Measurements from ENCODE around the gene KCNIP2.

The KCNIP2 gene

DNA sequence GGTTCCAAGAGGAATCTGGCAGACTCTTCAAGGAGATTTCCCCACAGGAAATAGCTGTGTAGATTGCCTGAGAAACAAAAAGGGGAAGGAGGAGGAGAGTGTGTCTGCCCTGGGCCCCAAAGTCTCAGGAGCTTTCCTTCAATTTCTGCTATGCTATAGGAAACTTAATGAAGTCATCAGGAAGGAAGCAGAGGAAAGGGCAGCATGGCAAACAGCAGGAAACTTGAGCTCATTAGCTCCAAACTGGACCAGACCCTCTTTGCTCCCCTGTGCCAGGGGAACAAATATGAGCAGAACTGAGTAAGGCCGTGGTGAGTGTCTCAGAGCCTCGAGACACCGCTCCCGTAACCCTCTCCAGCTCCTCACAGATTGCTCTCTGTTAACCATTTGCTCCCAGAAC lies 4.8 kb upstream of the KCNIP2 start:
- Histone ChIP-seq H3K27ac (no peak overlapping the region), H3K4me3 (ENCODE audit: low read depth, low read length) (no peak overlapping the region), H3K36me3 (replicated peaks) (no peaks in the 10 kb centered on the region), H3K27me3 (replicated peaks) (no peaks in the 10 kb centered on the region)
- no peak for DNase-seq
- TF ChIP-seq, protein P1, sequence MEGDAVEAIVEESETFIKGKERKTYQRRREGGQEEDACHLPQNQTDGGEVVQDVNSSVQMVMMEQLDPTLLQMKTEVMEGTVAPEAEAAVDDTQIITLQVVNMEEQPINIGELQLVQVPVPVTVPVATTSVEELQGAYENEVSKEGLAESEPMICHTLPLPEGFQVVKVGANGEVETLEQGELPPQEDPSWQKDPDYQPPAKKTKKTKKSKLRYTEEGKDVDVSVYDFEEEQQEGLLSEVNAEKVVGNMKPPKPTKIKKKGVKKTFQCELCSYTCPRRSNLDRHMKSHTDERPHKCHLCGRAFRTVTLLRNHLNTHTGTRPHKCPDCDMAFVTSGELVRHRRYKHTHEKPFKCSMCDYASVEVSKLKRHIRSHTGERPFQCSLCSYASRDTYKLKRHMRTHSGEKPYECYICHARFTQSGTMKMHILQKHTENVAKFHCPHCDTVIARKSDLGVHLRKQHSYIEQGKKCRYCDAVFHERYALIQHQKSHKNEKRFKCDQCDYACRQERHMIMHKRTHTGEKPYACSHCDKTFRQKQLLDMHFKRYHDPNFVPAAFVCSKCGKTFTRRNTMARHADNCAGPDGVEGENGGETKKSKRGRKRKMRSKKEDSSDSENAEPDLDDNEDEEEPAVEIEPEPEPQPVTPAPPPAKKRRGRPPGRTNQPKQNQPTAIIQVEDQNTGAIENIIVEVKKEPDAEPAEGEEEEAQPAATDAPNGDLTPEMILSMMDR (IDR thresholded peaks at IDR 0.05; ENCODE audit: low read depth, low read length, missing control alignments), result no peak
- in situ Hi-C loops (cut with HindIII; ENCODE audit: low pct_ligation_motif_present, low sequenced_read_pairs), result no loop called here

DNA sequence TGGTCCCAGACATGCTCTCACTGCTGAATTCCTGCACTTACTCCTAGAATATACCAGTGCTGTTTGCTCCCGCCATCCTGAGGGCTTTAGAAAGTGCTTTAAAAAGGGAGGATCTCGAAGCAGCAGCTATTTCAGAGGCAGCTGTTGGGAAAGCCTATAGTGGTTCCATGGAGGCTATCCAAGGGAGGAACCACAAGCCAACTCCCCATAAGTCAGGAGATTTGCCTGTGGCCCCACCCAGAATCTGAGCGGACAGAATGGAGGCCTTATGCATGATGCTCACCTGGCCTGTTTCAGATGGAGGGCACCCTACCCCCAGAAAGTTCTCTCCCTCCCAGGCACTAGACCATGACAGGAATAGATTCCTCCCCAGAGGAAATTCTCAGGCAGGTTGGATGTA lies 2.3 kb upstream of the KCNIP2 start:
- TF ChIP-seq, protein P1 (IDR thresholded peaks at IDR 0.05; ENCODE audit: low read depth, low read length, missing control alignments), result no peak
- no peak for DNase-seq
- in situ Hi-C loops (cut with HindIII; ENCODE audit: low pct_ligation_motif_present, low sequenced_read_pairs), result no loop called here
- Histone ChIP-seq H3K27ac (no peak overlapping the region), H3K36me3 (replicated peaks) (no peaks in the 10 kb centered on the region), H3K4me3 (ENCODE audit: low read depth, low read length) (no peak overlapping the region), H3K27me3 (replicated peaks) (no peaks in the 10 kb centered on the region)

DNA sequence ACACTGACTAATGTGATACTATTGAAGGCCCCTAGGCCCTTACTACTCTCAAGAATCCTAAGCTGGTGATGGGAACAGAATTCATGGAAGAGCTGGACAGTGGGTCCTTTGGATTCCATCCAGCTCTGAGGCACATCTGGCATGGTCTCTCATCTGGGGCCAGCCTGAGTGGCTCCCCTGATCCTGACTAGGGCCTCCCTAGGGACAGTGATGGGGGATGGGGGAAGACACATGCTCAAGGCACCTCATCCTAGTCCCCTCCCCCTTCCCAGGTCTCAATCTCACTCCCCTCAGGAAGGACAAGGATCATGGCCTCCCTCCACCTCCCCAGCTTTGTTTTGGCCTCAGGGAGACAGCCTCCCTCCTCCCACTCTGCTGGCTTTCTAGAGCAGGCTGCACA lies 1.8 kb downstream of the KCNIP2 start:
- TF ChIP-seq, protein P1 (IDR thresholded peaks at IDR 0.05; ENCODE audit: low read depth, low read length, missing control alignments), result no peak
- Histone ChIP-seq H3K36me3 (replicated peaks) (no peaks in the 10 kb centered on the region), H3K4me3 (ENCODE audit: low read depth, low read length) (no peak overlapping the region), H3K27ac (no peak overlapping the region), H3K27me3 (replicated peaks) (no peaks in the 10 kb centered on the region)
- in situ Hi-C loops (cut with HindIII; ENCODE audit: low pct_ligation_motif_present, low sequenced_read_pairs), result no loop called here
- DNase-seq, result no peak

DNA sequence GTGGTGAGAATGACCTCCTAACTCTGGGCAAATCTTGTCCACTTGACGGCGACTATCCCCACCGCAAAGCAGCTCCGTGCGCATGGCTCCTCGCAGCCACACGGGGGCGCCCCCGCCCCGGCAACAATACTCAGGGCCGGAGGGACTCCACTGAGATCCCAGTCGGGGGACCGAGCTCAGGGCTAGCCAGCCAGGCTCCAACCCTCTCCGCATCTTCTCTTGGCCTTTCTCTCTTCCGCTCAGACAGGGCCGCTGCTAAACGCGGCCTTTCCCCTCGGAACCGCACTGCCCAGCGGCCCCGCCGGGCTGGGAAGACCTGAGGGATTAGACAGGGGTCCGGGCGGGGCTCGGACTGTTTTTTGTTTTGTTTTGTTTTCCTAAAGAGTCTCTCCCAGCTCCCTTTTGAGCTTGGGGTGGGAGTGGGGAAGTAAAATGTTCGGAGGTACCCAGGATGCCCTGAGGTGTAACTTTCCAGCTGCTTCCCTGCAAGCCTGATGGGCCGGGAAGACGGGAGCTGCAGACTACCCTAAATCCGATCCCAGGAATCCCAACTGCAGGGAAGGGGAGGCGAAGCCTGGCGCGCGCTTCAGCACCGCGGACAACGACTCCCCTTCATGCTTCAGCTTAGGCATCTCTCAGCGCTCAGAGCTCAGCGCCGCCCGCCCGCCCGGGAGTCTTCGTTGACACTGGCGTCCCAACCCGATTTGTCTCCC lies 2.7 kb downstream of the KCNIP2 start:
- in situ Hi-C loops (cut with HindIII; ENCODE audit: low pct_ligation_motif_present, low sequenced_read_pairs), result no loop called here
- no peak overlapping the region for H3K27ac ChIP-seq
- TF ChIP-seq, protein P1 (IDR thresholded peaks at IDR 0.05; ENCODE audit: low read depth, low read length, missing control alignments), result peak; percentile 99
- H3K27me3 ChIP-seq (replicated peaks), result no peaks in the 10 kb centered on the region
- no peaks in the 10 kb centered on the region for H3K36me3 ChIP-seq (replicated peaks)
- peak; percentile 77 for DNase-seq
- peak overlapping the region; percentile 48 for H3K4me3 ChIP-seq (ENCODE audit: low read depth, low read length)

DNA sequence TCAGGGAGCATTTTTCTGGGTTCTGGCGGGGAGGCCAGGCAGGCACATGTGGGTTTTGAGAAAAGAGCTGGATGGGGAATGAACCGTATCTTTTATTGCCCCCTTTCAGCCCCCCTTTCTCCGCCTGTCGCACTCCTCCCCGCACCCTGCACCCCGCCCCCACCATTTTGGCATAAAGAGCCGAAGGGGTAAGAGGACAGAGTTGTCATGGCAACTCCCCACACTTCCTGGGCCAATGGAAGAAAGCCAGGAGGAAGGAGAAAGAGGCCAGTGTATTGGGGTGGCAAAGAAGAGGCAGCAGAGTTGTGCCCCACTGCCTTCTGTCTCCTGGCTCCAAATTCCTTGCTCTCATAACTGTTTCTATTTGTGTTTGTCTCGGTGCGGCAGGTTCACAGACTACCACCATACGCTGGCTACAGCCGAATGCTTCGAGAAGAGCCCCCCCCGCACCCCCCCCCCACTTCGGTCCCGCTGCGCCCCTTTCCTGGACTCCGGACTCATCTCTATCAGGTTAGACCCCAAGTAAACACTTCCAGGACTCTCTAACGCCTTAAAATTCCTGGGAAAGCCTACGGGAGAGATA lies 3.4 kb downstream of the KCNIP2 start:
- H3K4me3 ChIP-seq (ENCODE audit: low read depth, low read length), result peak overlapping the region; percentile 48
- no peak for DNase-seq
- TF ChIP-seq, protein P1 (IDR thresholded peaks at IDR 0.05; ENCODE audit: low read depth, low read length, missing control alignments), result no peak
- no peak overlapping the region for H3K27ac ChIP-seq
- H3K27me3 ChIP-seq (replicated peaks), result no peaks in the 10 kb centered on the region
- in situ Hi-C loops (cut with HindIII; ENCODE audit: low pct_ligation_motif_present, low sequenced_read_pairs), result no loop called here
- no peaks in the 10 kb centered on the region for H3K36me3 ChIP-seq (replicated peaks)

All from brain microvascular endothelial cell (primary cell).